Activated naive CD8-positive, alpha-beta T cell treated with anti-CD3 and anti-CD28 coated beads, Interleukin-2, amount 50 U/mL, for 16 hours (primary cell): ENCODE results near the gene CKM.
"Not testable (repeated sequence)": the region's sequence is repeated elsewhere in the genome, so short reads cannot be mapped to it uniquely, and the experiment has no call there.

Experiments
- DNase-seq: peaks from one replicate; pipeline ENCODE4 v3.0.0-alpha.2; 2020; ENCODE audit warnings: low read depth, low spot score

CKM gene

GRCh38 chr19:45349430-45349941, 26.8 kb upstream of the CKM start:
- DNase-seq = no peak

GRCh38 chr19:45349126-45349415, 26.4 kb upstream of the CKM start:
- DNase-seq = no peak

GRCh38 chr19:45348367-45349125, 25.9 kb upstream of the CKM start:
- DNase-seq = no peak

GRCh38 chr19:45347570-45348366, 25.1 kb upstream of the CKM start:
- DNase-seq = no peak

- no peak for DNase-seq
These were observed 23.8 kb upstream of the CKM start for GRCh38 chr19:45346449-45346848.

GRCh38 chr19:45345506-45345860, 22.8 kb upstream of the CKM start:
- DNase-seq = no peak

GRCh38 chr19:45344621-45345505, 22.2 kb upstream of the CKM start:
- DNase-seq = no peak

GRCh38 chr19:45342911-45343310, 20.2 kb upstream of the CKM start:
- no peak for DNase-seq

- DNase-seq = no peak
These were observed 18.3 kb upstream of the CKM start for GRCh38 chr19:45340899-45341453.

- DNase-seq = no peak
These were observed 17.7 kb upstream of the CKM start, which contains the start of gene KLC3 for GRCh38 chr19:45340232-45340898. TSS of gene KLC3 (plus strand) at chr19:45340750. CDS start at chr19:45345542, 4,792 bp downstream.

GRCh38 chr19:45339629-45340028, 17.0 kb upstream of the CKM start:
- DNase-seq = no peak

- DNase-seq = no peak
These were observed 14.1 kb upstream of the CKM start for GRCh38 chr19:45336696-45337251.

GRCh38 chr19:45334881-45335280, 12.2 kb upstream of the CKM start:
- not testable (repeated sequence) for DNase-seq

GRCh38 chr19:45333609-45334303, 11.1 kb upstream of the CKM start:
- no peak for DNase-seq

GRCh38 chr19:45331411-45331810, 8.7 kb upstream of the CKM start:
- DNase-seq = no peak

GRCh38 chr19:45327404-45328143, 4.9 kb upstream of the CKM start:
- no peak for DNase-seq

- no peak for DNase-seq
These were observed 1.8 kb upstream of the CKM start for GRCh38 chr19:45324349-45324907.

GRCh38 chr19:45323671-45324081, 1.0 kb upstream of the CKM start:
- DNase-seq = no peak

GRCh38 chr19:45322311-45322710, 364 bp downstream of the CKM start:
- DNase-seq = no peak
